DOHH2 (cell line): Measurements from ENCODE around the gene MORC1.

Experiments used
- CTCF ChIP-seq: fragments of 200-600 bp; sonication (generic); IDR thresholded peaks from one replicate; pipeline ENCODE4 v1.5.1; 2014; ENCODE audit warnings: antibody characterized with exemption, mild to moderate bottlenecking, low read depth, low read length; ENCODE audit not compliant: poor library complexity, severe bottlenecking
- EZH2phosphoT487 ChIP-seq: fragments of 200-600 bp; sonication (generic); IDR thresholded peaks from 2 replicates; pipeline ENCODE4 v1.6.1; 2017; ENCODE audit warnings: borderline replicate concordance, mild to moderate bottlenecking, antibody characterized with exemption, low read length, moderate library complexity, mixed read lengths

- TF ChIP-seq CTCF (no peak), EZH2phosphoT487 (no peak)
These were observed 144.9 kb downstream of the MORC1 start for GRCh38 chr3:108973019-108973418.
